Nephron (organoid): Measurements from ENCODE around the gene MECR.

Experiments used
- H3K27ac Mint-ChIP-seq, 3 experiments: 2 replicates each; pipeline ENCODE4 v1.8.0; 2020; ENCODE audit warnings: mixed read lengths in 3 of 3, mild to moderate bottlenecking in 2 of 3, moderate library complexity in 1 of 3
- H3K27me3 Mint-ChIP-seq: 2 replicates; pipeline ENCODE4 v1.8.0; 2021; ENCODE audit warnings: low read depth, mild to moderate bottlenecking, moderate library complexity, mixed read lengths
- H3K36me3 Mint-ChIP-seq: 2 replicates; pipeline ENCODE4 v1.8.0; 2020; ENCODE audit warnings: low read depth, mixed read lengths
- H3K4me1 Mint-ChIP-seq: 2 replicates; pipeline ENCODE4 v1.8.0; 2020; ENCODE audit warnings: mixed read lengths
- H3K4me3 Mint-ChIP-seq, 3 experiments: 2 replicates each; pipeline ENCODE4 v1.8.0; 2020; ENCODE audit warnings: mild to moderate bottlenecking in 3 of 3, mixed read lengths in 3 of 3, moderate library complexity in 2 of 3
- H3K9me3 Mint-ChIP-seq: 2 replicates; pipeline ENCODE4 v1.8.0; 2020; ENCODE audit warnings: mixed read lengths
- CTCF ChIP-seq, 3 experiments: fragments of 200-600 bp; sonication (generic); IDR thresholded peaks; one replicate each; pipeline ENCODE4 v1.5.0; 2021; ENCODE audit warnings: antibody characterized with exemption in 3 of 3; ENCODE audit not compliant: unreplicated experiment in 3 of 3

Gene MECR

GRCh38 chr1:29243023-29243870, 12.5 kb upstream of the MECR start:
- no peak for TF ChIP-seq CTCF (IDR thresholded peaks at IDR 0.05; ENCODE audit: unreplicated experiment in 3 of 3)
- no peaks in the 10 kb centered on the region for H3K36me3 Mint-ChIP-seq
- H3K9me3 Mint-ChIP-seq, result no peaks in the 10 kb centered on the region
- H3K27ac Mint-ChIP-seq, result no peak overlapping the region
- H3K27me3 Mint-ChIP-seq, result peaks cover 18% of the 10 kb centered on the region
- H3K4me3 Mint-ChIP-seq, result no peak overlapping the region
- peaks cover 25% of the 10 kb centered on the region for H3K4me1 Mint-ChIP-seq

- no peaks in the 10 kb centered on the region for H3K36me3 Mint-ChIP-seq
- H3K4me3 Mint-ChIP-seq, result no peak overlapping the region
- H3K27ac Mint-ChIP-seq, result no peak overlapping the region
- peaks cover 31% of the 10 kb centered on the region for H3K27me3 Mint-ChIP-seq
- TF ChIP-seq CTCF (IDR thresholded peaks at IDR 0.05; ENCODE audit: unreplicated experiment in 3 of 3), result no peak
- no peaks in the 10 kb centered on the region for H3K9me3 Mint-ChIP-seq
- peaks cover 33% of the 10 kb centered on the region for H3K4me1 Mint-ChIP-seq
Observed at GRCh38 chr1:29240986-29241385, 10.3 kb upstream of the MECR start.

GRCh38 chr1:29240400-29240837, 9.7 kb upstream of the MECR start:
- TF ChIP-seq CTCF (IDR thresholded peaks at IDR 0.05; ENCODE audit: unreplicated experiment in 3 of 3), result peak in 1 of 3 experiments; percentile 17
- peaks cover 33% of the 10 kb centered on the region for H3K4me1 Mint-ChIP-seq
- no peaks in the 10 kb centered on the region for H3K9me3 Mint-ChIP-seq
- peak overlapping the region in 2 of 3 experiments; percentile 58 to 80 for H3K4me3 Mint-ChIP-seq
- H3K27ac Mint-ChIP-seq, result peak overlapping the region in 1 of 3 experiments; percentile 38
- peaks cover 37% of the 10 kb centered on the region for H3K27me3 Mint-ChIP-seq
- no peaks in the 10 kb centered on the region for H3K36me3 Mint-ChIP-seq

GRCh38 chr1:29239142-29239541, 8.4 kb upstream of the MECR start:
- H3K27ac Mint-ChIP-seq, result peak overlapping the region; percentile 17 to 79 (median 54)
- no peak for TF ChIP-seq CTCF (IDR thresholded peaks at IDR 0.05; ENCODE audit: unreplicated experiment in 3 of 3)
- H3K4me3 Mint-ChIP-seq, result peak overlapping the region; percentile 85 to 88 (median 88)
- H3K9me3 Mint-ChIP-seq, result no peaks in the 10 kb centered on the region
- H3K4me1 Mint-ChIP-seq, result peaks cover 40% of the 10 kb centered on the region
- H3K36me3 Mint-ChIP-seq, result no peaks in the 10 kb centered on the region
- H3K27me3 Mint-ChIP-seq, result peaks cover 37% of the 10 kb centered on the region

- Mint-ChIP-seq H3K27me3 (peaks cover 37% of the 10 kb centered on the region), H3K27ac (peak overlapping the region; percentile 17 to 79 (median 54)), H3K36me3 (no peaks in the 10 kb centered on the region), H3K9me3 (no peaks in the 10 kb centered on the region), H3K4me3 (peak overlapping the region; percentile 85 to 88 (median 88)), H3K4me1 (peaks cover 40% of the 10 kb centered on the region)
- no peak for TF ChIP-seq CTCF (IDR thresholded peaks at IDR 0.05; ENCODE audit: unreplicated experiment in 3 of 3)
Observed at GRCh38 chr1:29238620-29239002, 7.9 kb upstream of the MECR start.
